ENCODE results near the gene ADSS1. TPM values are rescaled to one million over a fixed set of nuclear protein-coding genes. Genes with fewer than 3 reads are reported as not detected.

The ADSS1 gene
- total and polyA plus RNA-seq, 2 experiments from 2014 or later, result 3.8 to 7.6 TPM

DNA sequence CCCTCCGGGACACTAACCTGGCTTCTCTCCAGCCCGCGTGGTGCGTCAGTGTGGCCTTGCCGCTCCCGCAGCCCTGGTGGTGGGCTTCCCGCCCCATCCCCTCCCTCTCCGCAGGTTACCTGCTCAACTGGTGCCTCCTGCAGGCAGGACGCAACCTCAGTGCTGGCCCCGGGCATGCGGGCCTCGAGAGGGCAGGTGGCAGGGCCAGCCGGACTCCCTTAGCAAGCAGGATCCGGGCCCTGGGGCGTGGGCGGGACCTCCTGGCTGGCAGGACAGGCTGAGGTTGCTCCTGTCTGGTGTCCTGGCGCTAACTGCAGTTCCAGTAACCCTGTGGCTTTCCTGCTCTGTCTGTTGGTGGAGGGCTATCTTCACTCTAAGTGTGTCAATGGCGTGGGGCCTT lies 8.6 kb upstream of the ADSS1 start:
- H3K27ac ChIP-seq, result no peak overlapping the region
- H3K4me3 ChIP-seq, result no peak overlapping the region
- 91% methylated on average over 18 of the region's 18 CpGs for WGBS (ENCODE audit: low lambda C conversion rate, missing lambda C conversion rate)
- no peak overlapping the region for H3K4me2 ChIP-seq
- no peaks in the 10 kb centered on the region for H3K9me2 ChIP-seq (replicated peaks; ENCODE audit: insufficient read depth)
- H2AFZ ChIP-seq, result no peak overlapping the region
- no peak for TF ChIP-seq CTCF (IDR thresholded peaks at IDR 0.05; ENCODE audit: poor library complexity)
- no peak for TF ChIP-seq EZH2 (IDR thresholded peaks at IDR 0.05; ENCODE audit: borderline replicate concordance)
- TF ChIP-seq EZH2phosphoT487 (IDR thresholded peaks at IDR 0.05; ENCODE audit: low read depth, severe bottlenecking, unreplicated experiment), result no peak
- H4K20me1 ChIP-seq (ENCODE audit: insufficient read depth, poor library complexity, severe bottlenecking), result no peaks in the 10 kb centered on the region
- no peaks in the 10 kb centered on the region for H3K79me2 ChIP-seq
- no peaks in the 10 kb centered on the region for H3K4me1 ChIP-seq (ENCODE audit: insufficient read depth)
- DNase-seq (ENCODE audit: low spot score), result no peak
- no peaks in the 10 kb centered on the region for H3K27me3 ChIP-seq
- H3K36me3 ChIP-seq (replicated peaks; ENCODE audit: insufficient read depth, low read depth), result no peaks in the 10 kb centered on the region
- H3K9me3 ChIP-seq (ENCODE audit: low read depth), result no peaks in the 10 kb centered on the region

DNA sequence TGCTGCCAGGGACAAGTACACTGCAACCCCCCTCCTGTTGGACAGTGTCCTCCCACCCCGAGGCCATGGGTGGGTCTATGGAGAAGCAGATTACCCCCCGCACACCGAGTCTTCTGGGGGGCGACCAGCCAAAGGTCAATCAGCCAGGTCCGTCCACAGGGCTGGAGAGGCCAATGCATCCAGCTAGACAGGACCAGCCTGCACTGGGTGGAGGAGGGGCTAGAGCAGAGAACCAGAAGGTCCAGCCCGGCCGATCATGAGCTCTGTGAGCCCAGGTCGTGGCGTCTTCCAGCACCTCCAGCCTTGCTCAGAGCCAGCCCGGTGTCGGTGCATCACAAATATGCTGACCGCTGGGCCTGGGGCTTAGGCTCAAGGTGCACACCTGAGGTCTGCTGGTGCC lies 8.2 kb upstream of the ADSS1 start:
- no peak overlapping the region for H3K4me2 ChIP-seq
- 92% methylated on average over 12 of the region's 12 CpGs for WGBS (ENCODE audit: low lambda C conversion rate, missing lambda C conversion rate)
- H3K27ac ChIP-seq, result no peak overlapping the region
- no peak overlapping the region for H2AFZ ChIP-seq
- no peaks in the 10 kb centered on the region for H3K9me2 ChIP-seq (replicated peaks; ENCODE audit: insufficient read depth)
- no peaks in the 10 kb centered on the region for H3K4me1 ChIP-seq (ENCODE audit: insufficient read depth)
- H3K27me3 ChIP-seq, result no peaks in the 10 kb centered on the region
- H3K79me2 ChIP-seq, result no peaks in the 10 kb centered on the region
- no peaks in the 10 kb centered on the region for H3K36me3 ChIP-seq (replicated peaks; ENCODE audit: insufficient read depth, low read depth)
- no peak for DNase-seq (ENCODE audit: low spot score)
- no peak overlapping the region for H3K4me3 ChIP-seq
- H4K20me1 ChIP-seq (ENCODE audit: insufficient read depth, poor library complexity, severe bottlenecking), result no peaks in the 10 kb centered on the region
- no peaks in the 10 kb centered on the region for H3K9me3 ChIP-seq (ENCODE audit: low read depth)
- TF ChIP-seq EZH2phosphoT487 (IDR thresholded peaks at IDR 0.05; ENCODE audit: low read depth, severe bottlenecking, unreplicated experiment) (no peak), CTCF (IDR thresholded peaks at IDR 0.05; ENCODE audit: poor library complexity) (no peak), EZH2 (IDR thresholded peaks at IDR 0.05; ENCODE audit: borderline replicate concordance) (no peak)

GRCh38 chr14:104717137-104717536 lies 6.9 kb upstream of the ADSS1 start:
- no peaks in the 10 kb centered on the region for H3K36me3 ChIP-seq (replicated peaks; ENCODE audit: insufficient read depth, low read depth)
- H4K20me1 ChIP-seq (ENCODE audit: insufficient read depth, poor library complexity, severe bottlenecking), result no peaks in the 10 kb centered on the region
- no peaks in the 10 kb centered on the region for H3K9me2 ChIP-seq (replicated peaks; ENCODE audit: insufficient read depth)
- no peak for DNase-seq (ENCODE audit: low spot score)
- no peaks in the 10 kb centered on the region for H3K27me3 ChIP-seq
- H2AFZ ChIP-seq, result no peak overlapping the region
- no peak overlapping the region for H3K4me3 ChIP-seq
- H3K4me1 ChIP-seq (ENCODE audit: insufficient read depth), result no peaks in the 10 kb centered on the region
- H3K9me3 ChIP-seq (ENCODE audit: low read depth), result no peaks in the 10 kb centered on the region
- no peak overlapping the region for H3K27ac ChIP-seq
- H3K4me2 ChIP-seq, result no peak overlapping the region
- TF ChIP-seq EZH2 (IDR thresholded peaks at IDR 0.05; ENCODE audit: borderline replicate concordance), result no peak
- TF ChIP-seq CTCF (IDR thresholded peaks at IDR 0.05; ENCODE audit: poor library complexity), result no peak
- TF ChIP-seq EZH2phosphoT487 (IDR thresholded peaks at IDR 0.05; ENCODE audit: low read depth, severe bottlenecking, unreplicated experiment), result no peak
- H3K79me2 ChIP-seq, result no peaks in the 10 kb centered on the region
- 92% methylated on average over 21 of the region's 22 CpGs for WGBS (ENCODE audit: low lambda C conversion rate, missing lambda C conversion rate)

DNA sequence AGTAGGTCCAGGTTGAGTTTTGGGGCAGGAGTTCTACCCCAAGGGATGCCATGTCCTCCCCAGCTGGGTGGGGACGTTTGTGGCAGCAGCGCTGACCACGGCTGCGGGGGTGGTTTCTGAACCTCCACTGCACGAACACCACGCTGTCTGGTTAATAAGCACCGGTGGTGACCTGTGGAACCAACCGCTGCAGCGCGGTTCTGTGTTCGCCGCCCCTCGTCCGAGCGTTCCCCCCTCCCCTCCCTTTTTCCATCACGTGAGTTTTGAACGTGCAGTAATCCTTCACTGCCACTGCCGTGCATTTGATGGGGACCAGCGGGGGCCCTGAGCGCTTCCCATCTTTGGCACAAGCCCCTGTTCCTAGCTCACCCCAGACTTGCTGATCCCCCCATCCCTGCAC lies 6.4 kb upstream of the ADSS1 start:
- no peak overlapping the region for H3K27ac ChIP-seq
- no peaks in the 10 kb centered on the region for H3K9me3 ChIP-seq (ENCODE audit: low read depth)
- no peak overlapping the region for H3K4me3 ChIP-seq
- H4K20me1 ChIP-seq (ENCODE audit: insufficient read depth, poor library complexity, severe bottlenecking), result no peaks in the 10 kb centered on the region
- H3K9me2 ChIP-seq (replicated peaks; ENCODE audit: insufficient read depth), result no peaks in the 10 kb centered on the region
- H2AFZ ChIP-seq, result no peak overlapping the region
- no peaks in the 10 kb centered on the region for H3K79me2 ChIP-seq
- no peak overlapping the region for H3K4me2 ChIP-seq
- TF ChIP-seq EZH2 (IDR thresholded peaks at IDR 0.05; ENCODE audit: borderline replicate concordance) (no peak), CTCF (IDR thresholded peaks at IDR 0.05; ENCODE audit: poor library complexity) (no peak), EZH2phosphoT487 (IDR thresholded peaks at IDR 0.05; ENCODE audit: low read depth, severe bottlenecking, unreplicated experiment) (no peak)
- 80% methylated on average over 19 of the region's 20 CpGs for WGBS (ENCODE audit: low lambda C conversion rate, missing lambda C conversion rate)
- H3K36me3 ChIP-seq (replicated peaks; ENCODE audit: insufficient read depth, low read depth), result no peaks in the 10 kb centered on the region
- no peaks in the 10 kb centered on the region for H3K4me1 ChIP-seq (ENCODE audit: insufficient read depth)
- DNase-seq (ENCODE audit: low spot score), result no peak
- H3K27me3 ChIP-seq, result no peaks in the 10 kb centered on the region

All from hepatocyte (in vitro differentiated cells).